HG02938 (cell line): ENCODE measurements around the gene MAGEB10.
"Not testable (repeated sequence)": the region's sequence is repeated elsewhere in the genome, so short reads cannot be mapped to it uniquely, and the experiment has no call there.

Source experiments
- ATAC-seq: cut with Tn5 transposase; IDR thresholded peaks from one replicate; pipeline ENCODE4 v1.9.1; 2021; ENCODE audit warnings: mild to moderate bottlenecking, moderate library complexity; ENCODE audit not compliant: unreplicated experiment

Gene MAGEB10, protein sequence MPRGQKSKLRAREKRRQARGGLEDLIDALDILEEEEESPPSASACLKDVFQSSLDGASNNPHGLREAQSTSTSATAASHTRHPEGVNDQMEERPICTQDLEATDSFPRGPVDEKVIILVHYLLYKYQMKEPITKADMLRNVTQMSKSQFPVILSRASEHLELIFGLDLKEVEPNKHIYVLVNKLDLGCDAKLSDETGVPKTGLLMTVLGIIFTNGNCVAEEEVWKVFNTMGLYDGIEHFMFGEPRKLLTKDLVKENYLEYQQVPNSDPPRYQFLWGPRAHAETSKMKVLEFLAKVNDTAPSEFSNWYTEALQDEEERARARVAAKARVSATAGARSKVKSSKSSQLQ

DNA sequence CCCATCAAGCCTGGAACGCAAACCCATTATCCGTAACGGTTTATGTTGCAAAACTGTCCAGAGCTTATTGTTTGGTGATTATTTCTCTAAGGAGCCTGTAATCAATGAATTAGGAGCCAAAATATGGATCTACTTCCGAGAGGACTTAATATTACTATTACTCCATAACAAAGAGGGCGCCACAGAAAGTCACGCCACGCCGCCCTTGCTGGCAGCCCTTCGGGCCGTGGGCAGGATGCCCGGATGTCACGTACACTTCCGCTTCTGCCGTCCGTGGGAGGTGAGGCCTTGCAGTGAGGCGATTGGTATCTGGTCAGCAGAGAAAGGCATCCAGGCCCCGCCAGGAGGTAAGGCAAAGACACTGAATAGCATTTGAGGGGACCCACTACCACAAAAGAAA lies at the start of gene MAGEB10:
TSS of gene MAGEB10 (plus strand) at position 301 of the 400 bp plus-strand sequence. CDS start 13,317 bp downstream, outside the sequence.
- no peak for ATAC-seq

DNA sequence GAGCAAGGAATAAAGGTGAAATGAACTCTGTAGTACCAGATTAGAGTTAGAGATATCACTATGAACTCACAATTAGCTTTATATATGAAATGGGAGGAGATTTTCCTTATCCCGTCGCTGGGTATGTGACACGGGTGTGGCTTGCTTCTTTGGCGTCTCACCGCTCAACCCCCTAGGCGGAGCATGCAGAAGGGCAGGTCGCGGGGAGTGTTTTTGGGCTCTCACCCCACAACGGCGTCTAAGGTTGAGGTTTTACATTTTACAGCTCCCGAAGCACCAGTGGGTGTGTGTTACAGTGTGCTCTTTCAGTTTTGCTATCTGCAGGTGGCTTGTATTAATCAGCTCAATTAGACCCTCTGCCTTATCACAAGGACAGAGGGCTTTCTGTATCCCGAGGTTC lies 42.1 kb upstream of the MAGEB10 start:
- ATAC-seq = no peak

DNA sequence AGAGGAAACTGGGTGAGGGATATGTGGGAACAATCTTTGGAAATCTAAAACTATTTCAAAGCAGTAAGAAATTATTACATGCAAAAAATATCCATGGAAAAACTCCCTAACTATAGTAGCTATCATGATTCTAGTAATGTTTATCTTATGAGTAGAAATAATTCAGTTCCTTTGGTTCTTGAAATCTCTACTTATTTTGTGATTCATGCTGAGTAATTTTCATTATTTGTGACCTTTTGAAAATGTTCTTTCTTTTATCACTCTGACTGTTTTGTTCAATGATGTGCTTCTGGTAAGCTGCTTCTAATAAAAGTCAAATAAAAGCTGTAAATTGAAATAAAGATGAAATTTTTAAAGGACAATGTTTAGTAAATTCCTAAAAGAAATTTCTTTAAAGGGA lies 40.4 kb upstream of the MAGEB10 start:
- ATAC-seq = no peak

DNA sequence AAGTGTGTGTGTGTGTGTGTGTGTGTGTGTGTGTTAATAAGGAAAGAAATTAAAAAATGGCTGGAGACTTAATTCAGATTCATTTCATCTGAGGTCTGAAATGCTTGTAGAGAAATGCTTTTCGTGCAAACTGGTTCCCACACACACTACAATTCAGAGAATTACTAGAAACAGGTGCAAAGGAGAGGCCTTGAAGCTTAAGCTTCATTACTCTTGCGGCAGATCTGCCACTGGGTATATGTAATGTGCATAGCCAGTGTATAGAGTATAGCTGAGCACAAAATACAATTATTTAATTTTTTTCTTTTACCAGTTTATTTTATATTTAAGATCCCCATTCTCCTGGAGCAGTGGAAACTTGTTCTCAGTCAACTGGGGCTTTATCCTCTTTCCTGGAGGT lies 31.8 kb upstream of the MAGEB10 start:
- no peak for ATAC-seq

DNA sequence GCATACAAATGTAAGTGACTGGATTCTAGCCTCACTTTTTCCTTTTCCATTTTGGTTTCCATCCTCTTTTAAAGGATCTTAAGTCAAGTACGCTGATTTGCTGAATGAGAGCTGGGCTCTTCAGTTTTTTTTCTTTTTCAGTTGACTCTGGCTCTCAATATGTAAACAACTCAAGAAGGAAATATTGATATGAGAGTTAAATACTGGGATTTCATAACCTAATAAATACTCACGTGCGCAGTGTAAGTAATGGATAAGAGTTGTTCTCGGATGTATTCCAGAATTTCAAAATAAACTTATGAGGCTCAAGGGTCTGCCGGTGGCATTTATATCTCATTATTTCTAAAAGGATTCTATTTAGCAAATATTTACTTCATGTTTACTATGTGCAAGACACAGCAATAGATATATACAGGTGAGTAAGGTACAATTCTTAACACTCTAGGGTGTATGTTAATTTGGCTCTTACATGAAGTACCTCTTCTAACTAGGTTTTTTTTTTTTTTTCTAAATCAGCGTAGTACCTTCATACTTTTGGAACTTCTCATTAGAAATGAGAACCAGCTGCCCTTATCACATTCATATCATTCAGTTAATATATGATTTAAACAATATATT lies 11.0 kb upstream of the MAGEB10 start:
- ATAC-seq = no peak

DNA sequence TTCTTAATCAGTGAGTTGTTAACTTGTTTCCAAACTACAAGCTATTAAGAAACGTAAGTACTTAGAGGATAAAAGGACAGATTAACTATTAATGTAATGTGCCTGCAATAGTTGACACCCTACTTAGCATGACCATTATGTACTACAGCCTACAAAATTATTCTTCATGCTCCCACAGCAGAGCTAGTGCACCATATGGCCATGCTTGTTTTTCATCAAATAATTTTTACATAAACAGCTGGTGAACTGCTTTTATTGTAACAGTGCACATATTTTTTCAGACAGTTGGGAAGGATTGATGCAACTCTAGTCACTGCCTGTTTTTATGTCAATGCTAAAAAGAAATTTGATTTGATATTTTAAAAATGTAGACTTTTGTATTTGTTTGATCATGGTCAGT lies 10.2 kb upstream of the MAGEB10 start:
- ATAC-seq = no peak

DNA sequence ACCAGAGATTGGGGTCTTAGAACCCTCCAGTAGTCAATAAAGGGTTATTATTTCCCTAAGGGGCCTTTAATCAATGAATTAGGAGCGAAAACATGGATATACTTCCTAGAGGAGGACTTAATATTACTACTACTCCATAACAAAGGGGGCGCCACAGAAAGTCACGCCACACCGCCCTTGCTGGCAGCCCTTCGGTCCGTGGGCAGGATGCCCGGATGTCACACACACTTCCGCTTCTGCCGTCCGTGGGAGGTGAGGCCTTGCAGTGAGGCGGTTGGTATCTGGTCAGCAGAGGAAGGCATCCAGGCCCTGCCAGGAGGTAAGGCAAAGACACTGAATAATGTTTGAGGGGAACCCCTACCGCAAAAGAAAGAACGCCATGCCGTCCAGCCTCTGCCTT lies 436 bp downstream of the MAGEB10 start:
- no peak for ATAC-seq

DNA sequence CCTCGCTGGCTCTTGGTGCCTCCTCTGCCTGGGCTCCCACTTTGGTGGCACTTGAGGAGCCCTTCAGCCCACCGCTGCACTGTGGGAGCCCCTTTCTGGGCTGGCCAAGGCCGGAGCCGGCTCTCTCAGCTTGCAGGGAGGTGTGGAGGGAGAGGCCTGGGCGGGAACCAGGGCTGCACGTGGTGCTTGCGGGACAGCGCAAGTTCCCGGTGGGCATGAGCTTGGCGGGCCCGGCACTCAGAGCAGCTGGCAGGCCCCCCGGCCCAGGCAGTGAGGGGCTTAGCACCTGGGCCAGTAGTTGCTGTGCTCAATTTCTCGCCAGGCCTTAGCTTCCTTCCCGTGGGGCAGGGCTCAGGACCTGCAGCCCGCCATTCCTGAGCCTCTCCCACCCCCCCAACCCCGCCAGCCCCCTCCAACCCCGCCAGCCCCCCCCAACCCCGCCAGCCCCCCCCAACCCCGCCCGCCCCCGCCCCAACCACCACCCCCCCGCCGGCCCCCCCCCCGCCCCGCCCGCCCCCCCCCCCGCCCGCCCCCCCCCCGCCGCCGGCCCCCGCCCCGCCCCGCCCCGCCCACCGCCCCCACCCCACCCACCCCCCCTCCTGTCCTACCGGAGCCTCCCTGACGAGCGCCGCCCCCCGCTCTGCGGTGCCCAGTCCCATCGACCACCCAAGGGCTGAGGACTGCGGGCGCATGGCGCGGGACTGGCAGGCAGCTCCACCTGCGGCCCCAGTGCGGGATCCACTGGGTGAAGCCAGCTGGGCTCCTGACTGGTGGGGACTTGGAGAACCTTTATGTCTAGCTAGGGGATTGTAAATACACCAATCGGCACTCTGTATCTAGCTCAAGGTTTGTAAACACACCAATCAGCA lies 1.4 kb downstream of the MAGEB10 start:
- ATAC-seq = not testable (repeated sequence)

DNA sequence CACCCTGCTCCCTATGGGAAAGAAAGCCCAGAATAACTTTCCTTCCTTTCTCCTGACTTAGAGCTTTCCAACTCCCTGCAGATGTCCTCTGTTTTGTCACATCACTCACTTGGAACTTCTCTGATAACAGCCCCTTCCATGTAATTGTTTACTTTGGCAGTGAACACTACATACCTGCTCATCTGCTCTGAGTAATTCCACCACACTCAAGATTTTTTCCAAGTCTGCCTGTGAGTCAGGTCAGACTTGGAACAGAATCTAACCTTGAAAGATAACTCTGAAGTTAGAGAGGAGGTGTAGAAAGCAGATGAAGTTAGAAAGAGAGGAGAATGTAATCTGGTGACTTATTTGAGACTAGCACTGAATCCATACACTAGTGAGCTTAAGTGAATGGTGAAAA lies 7.4 kb downstream of the MAGEB10 start:
- no peak for ATAC-seq

DNA sequence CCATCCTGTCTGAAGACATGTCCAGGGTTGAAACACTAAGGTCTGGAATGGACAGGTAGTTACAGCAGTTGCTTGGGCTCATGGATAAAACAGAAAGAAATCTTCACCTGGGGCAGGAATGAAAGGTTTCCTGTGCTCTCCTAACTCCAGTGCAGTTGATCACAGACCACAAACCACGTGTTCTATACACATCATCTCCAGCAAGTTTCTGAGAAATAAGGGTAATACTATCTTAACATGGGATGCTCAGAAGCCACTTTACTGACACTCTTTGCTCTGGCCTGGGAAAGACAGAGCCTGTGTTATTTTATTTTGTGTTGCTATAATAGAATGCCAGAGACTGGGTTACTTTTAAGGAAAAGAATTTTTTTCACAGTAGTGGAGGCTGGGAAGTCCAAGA lies 16.0 kb downstream of the MAGEB10 start:
- ATAC-seq = no peak

DNA sequence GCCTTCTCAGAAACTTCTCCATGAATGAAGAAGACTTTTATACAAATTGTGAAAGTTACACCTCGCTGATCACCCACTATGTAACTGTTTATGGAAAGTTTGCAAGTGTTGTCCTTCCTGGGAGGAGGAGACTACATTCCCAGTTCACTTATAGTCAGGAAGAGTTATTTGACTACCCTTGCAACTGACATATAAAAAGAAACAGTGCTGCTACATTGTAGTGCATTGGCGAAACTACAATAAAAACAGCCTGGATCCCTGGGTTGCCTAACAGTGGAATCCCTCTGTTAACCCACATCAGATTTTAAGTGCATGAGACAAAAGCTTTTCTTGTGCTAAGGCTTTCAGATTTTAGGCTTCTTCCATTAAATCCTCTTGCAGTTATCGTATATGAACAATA lies 30.4 kb downstream of the MAGEB10 start:
- ATAC-seq = no peak

DNA sequence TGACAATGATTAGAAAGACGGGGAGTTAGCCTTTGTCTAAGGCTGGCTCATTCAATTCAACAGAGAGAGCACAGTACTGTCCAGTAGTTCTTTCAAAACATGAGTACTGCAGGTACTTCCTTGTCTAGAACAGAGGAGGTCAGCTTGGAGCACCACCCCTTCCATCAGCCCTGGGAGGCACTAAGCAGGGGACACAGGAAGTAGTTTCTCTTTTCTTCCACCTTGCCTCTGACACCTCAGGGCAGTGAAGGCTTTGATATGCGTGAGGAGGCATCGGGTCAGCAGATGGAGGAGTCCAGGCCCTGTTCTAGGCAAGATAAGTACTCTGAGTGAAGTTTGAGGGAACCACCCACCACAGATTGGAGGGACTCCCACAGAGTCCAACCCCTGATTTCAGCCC lies 33.1 kb downstream of the MAGEB10 start:
- no peak for ATAC-seq

DNA sequence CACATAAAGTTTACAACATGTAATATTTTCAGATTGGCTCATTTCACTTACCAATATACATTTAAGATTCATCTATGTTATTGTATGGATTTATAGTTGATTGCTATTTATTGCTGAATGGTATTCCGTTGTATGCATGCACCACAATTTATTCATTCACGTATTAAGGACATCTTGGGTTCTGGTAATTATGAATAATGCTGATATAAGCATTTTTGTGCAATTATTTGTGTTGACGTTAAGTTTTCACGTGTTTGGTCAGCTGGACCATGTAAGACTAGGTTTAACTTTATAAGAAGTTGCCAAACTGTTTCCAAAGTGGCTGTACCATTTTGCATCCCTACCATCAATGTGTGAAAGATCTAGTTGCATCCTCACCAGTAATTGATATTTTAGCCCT lies 35.1 kb downstream of the MAGEB10 start:
- no peak for ATAC-seq

DNA sequence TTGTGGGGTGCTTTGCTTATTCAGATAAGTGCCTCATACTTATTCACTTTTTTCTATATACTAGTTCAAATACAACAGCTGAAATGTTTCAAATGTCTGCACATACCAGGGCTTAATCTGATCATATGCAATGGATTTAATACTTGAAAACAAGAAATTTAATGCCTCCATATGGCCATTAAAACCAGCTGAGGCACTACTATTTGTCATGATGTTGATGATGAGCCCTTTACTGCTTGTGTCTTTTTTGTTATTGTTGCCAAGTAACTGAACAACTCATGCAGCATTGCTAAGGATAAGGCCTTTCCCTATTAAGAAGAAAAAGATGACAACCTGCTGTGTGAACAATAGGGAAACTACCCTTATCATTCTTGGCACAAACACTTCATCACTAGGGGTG lies 52.5 kb downstream of the MAGEB10 start:
- ATAC-seq = no peak

DNA sequence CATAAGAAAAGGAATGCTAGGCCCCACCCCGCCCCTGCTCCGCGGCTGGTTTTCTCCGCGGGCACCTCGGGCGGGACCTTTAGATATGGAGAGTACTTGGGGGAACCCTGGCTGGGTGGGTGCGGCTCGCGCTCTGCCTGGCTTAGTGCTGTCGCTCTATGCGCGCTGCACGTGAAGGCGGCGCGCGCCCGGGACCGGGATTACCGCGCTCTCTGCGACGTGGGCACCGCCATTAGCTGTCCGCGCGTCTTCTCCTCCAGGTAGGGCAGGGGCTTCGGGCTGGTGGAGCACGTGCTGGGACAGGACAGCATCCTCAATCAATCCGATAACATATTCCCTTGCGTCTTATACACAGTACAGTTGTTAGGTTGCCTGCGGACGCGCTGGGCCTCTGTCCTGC lies 56.0 kb downstream of the MAGEB10 start:
- no peak for ATAC-seq
